HepG2 (cell line): ENCODE data around the gene CHRNG. TPM values are rescaled to one million over a fixed set of nuclear protein-coding genes. Genes with fewer than 3 reads are reported as not detected.
A peak's percentile ranks its signal among the peaks of the same experiment; 100 is the strongest.

Experiments used
- CHCHD3 ChIP-seq: sonication (generic); formaldehyde crosslinking; IDR thresholded peaks from 2 replicates; pipeline ENCODE4 v1.8.0; 2022; ENCODE audit warnings: mild to moderate bottlenecking, missing genetic modification reagents, moderate library complexity
- HMGXB3 ChIP-seq: sonication (generic); formaldehyde crosslinking; IDR thresholded peaks from 2 replicates; pipeline ENCODE4 v1.4.0; 2020; ENCODE audit warnings: missing genetic modification reagents, borderline replicate concordance
- MNT ChIP-seq: fragments of 450-650 bp; IDR thresholded peaks from 2 replicates; pipeline ENCODE4 v1.6.1; 2016
- POLR2AphosphoS2 ChIP-seq: IDR thresholded peaks from 2 replicates; pipeline ENCODE4 v1.6.1; 2011; ENCODE audit warnings: low read depth, low read length, improper control_type of control experiment
- ZNF230 ChIP-seq: sonication (generic); formaldehyde crosslinking; IDR thresholded peaks from 2 replicates; pipeline ENCODE4 v1.4.0; 2020; ENCODE audit warnings: mild to moderate bottlenecking, missing genetic modification reagents
- ZNF432 ChIP-seq: sonication (generic); formaldehyde crosslinking; IDR thresholded peaks from 2 replicates; pipeline ENCODE4 v1.5.0; 2020; ENCODE audit warnings: missing genetic modification reagents, mild to moderate bottlenecking, borderline replicate concordance
- ZNF564 ChIP-seq: sonication (generic); formaldehyde crosslinking; IDR thresholded peaks from 2 replicates; pipeline ENCODE4 v1.8.1; 2023; ENCODE audit warnings: mild to moderate bottlenecking, missing genetic modification reagents
- ZNF574 ChIP-seq: sonication (generic); formaldehyde crosslinking; IDR thresholded peaks from 2 replicates; pipeline ENCODE4 v1.4.0; 2020; ENCODE audit warnings: missing genetic modification reagents
- ZNF589 ChIP-seq: sonication (generic); formaldehyde crosslinking; conservative IDR thresholded peaks from 2 replicates; pipeline ENCODE4 v1.8.0; 2022; ENCODE audit warnings: mild to moderate bottlenecking, moderate library complexity, missing genetic modification reagents
- polyA plus RNA-seq, 8 experiments: library from polyadenylated mRNA; depleted of rRNA in 3 of 8; stranded (reverse) in 7 of 8; unstranded in 1 of 8; fragments of >200 nt; fragmentation: Illumina TruSeq in 4 of 8; extraction: Trizol in 4 of 8; gene quantifications; 2 replicates each; pipeline versions ENCODE4 v1.2.1 to v1.2.3, GENCODE V29; 2011 to 2016; ENCODE audit warnings: low read depth in 4 of 8, missing spikeins in 1 of 8, mixed read lengths in 1 of 8; ENCODE audit not compliant: insufficient read depth in 1 of 8
- total RNA-seq, 5 experiments: library from RNA; depleted of rRNA; stranded (reverse); fragments of >200 nt; fragmentation: Illumina TruSeq; extraction: Trizol; gene quantifications; 2 replicates each; pipeline ENCODE4 v1.2.3, GENCODE V29; 2016; ENCODE audit warnings: low read depth in 1 of 5

Gene CHRNG
- total and polyA plus RNA-seq, 2 of the 13 experiments (the other 11 are each of a cell fraction or from before 2014, with no cell fraction given): not detected

GRCh38 chr2:232543928-232544631 lies 4.6 kb downstream of the CHRNG start (continued):
- TF ChIP-seq ZNF574 (CRISPR knock-in tag) (0 out of 2 replicates have a peak, but pooled peaks have one; percentile 13), MNT (no peak), ZNF589 (CRISPR knock-in tag) (no peak), ZNF432 (CRISPR knock-in tag) (no peak), CHCHD3 (CRISPR knock-in tag) (0 out of 2 replicates have a peak, but pooled peaks have one; percentile 34), HMGXB3 (CRISPR knock-in tag) (no peak), POLR2AphosphoS2 (no peak), ZNF230 (CRISPR knock-in tag) (no peak), ZNF564 (CRISPR knock-in tag) (no peak)
